Measurements from ENCODE around the gene CBX1.

- TF ChIP-seq POLR2AphosphoS5 (IDR thresholded peaks at IDR 0.05; ENCODE audit: insufficient read depth in 1 of 2, low read depth in 1 of 2) (no peak), POLR2A (IDR thresholded peaks at IDR 0.05) (no peak), CTCF (IDR thresholded peaks at IDR 0.05) (no peak)
These were observed 3.2 kb upstream of the CBX1 start for GRCh38 chr17:48104440-48104839.

Measured in vagina (tissue), 2 donors.